Medulla oblongata (tissue), 1 donor: ENCODE data around the gene SRGAP2.
A peak's percentile ranks its signal among the peaks of the same experiment; 100 is the strongest.
"Not testable (repeated sequence)": the region's sequence is repeated elsewhere in the genome, so short reads cannot be mapped to it uniquely, and the experiment has no call there.

Experiments used
- DNase-seq: peaks from one replicate; pipeline ENCODE4 v3.0.0-alpha.2; 2015; ENCODE audit errors: extremely low spot score

Gene SRGAP2

GRCh38 chr1:206205569-206205968 lies 2.2 kb downstream of the SRGAP2 start:
- DNase-seq = not testable (repeated sequence)

- peak; percentile 3 for DNase-seq
These were observed 7.5 kb downstream of the SRGAP2 start for GRCh38 chr1:206210802-206211201.

GRCh38 chr1:206215600-206216392 lies 12.5 kb downstream of the SRGAP2 start:
- peak; percentile 1 for DNase-seq

- DNase-seq = not testable (repeated sequence)
These were observed 14.9 kb downstream of the SRGAP2 start for GRCh38 chr1:206218285-206218684.

GRCh38 chr1:206218765-206219164 lies 15.4 kb downstream of the SRGAP2 start:
- not testable (repeated sequence) for DNase-seq

GRCh38 chr1:206219514-206220331 lies 16.4 kb downstream of the SRGAP2 start:
- DNase-seq = not testable (repeated sequence)

GRCh38 chr1:206220332-206221000 lies 17.1 kb downstream of the SRGAP2 start:
- DNase-seq = not testable (repeated sequence)

- not testable (repeated sequence) for DNase-seq
These were observed 18.2 kb downstream of the SRGAP2 start for GRCh38 chr1:206221585-206221984.

GRCh38 chr1:206224190-206224776 lies 20.9 kb downstream of the SRGAP2 start:
- not testable (repeated sequence) for DNase-seq

- not testable (repeated sequence) for DNase-seq
These were observed 22.0 kb downstream of the SRGAP2 start for GRCh38 chr1:206225386-206225785.

GRCh38 chr1:206226886-206227285 lies 23.5 kb downstream of the SRGAP2 start:
- not testable (repeated sequence) for DNase-seq

- not testable (repeated sequence) for DNase-seq
These were observed 25.9 kb downstream of the SRGAP2 start for GRCh38 chr1:206229286-206229685.

- DNase-seq = not testable (repeated sequence)
These were observed 28.6 kb downstream of the SRGAP2 start for GRCh38 chr1:206231989-206232388.

- DNase-seq = not testable (repeated sequence)
These were observed 29.8 kb downstream of the SRGAP2 start for GRCh38 chr1:206232970-206233645.

- DNase-seq = not testable (repeated sequence)
These were observed 31.0 kb downstream of the SRGAP2 start for GRCh38 chr1:206234189-206234916.

- DNase-seq = not testable (repeated sequence)
These were observed 31.8 kb downstream of the SRGAP2 start for GRCh38 chr1:206235190-206235589.

- DNase-seq = peak; percentile 2
These were observed 36.9 kb downstream of the SRGAP2 start for GRCh38 chr1:206240288-206240687.

GRCh38 chr1:206243335-206243734 lies 40.0 kb downstream of the SRGAP2 start:
- peak; percentile 59 for DNase-seq

- DNase-seq = not testable (repeated sequence)
These were observed 42.1 kb downstream of the SRGAP2 start for GRCh38 chr1:206245479-206245878.
